MM.1S (cell line): Measurements from ENCODE around the gene SCYGR5.

Source experiments
- DNase-seq: peaks from one replicate; pipeline ENCODE4 v3.0.0-alpha.2; 2015
- H2AFZ ChIP-seq: fragments of 300-600 bp; sonication (generic); 2 replicates; pipeline ENCODE4 v1.6.0; 2016; ENCODE audit warnings: antibody characterized with exemption, low read length
- H3F3A ChIP-seq: fragments of 300-600 bp; sonication (generic); 2 replicates; pipeline ENCODE4 v1.6.1; 2016; ENCODE audit warnings: mild to moderate bottlenecking, antibody characterized with exemption, low read length, moderate library complexity, mixed read lengths; ENCODE audit not compliant: insufficient read depth
- H3K27ac ChIP-seq: fragments of 300-600 bp; sonication (generic); 2 replicates; pipeline ENCODE4 v1.5.1; 2016; ENCODE audit warnings: mild to moderate bottlenecking, low read length
- H3K27me3 ChIP-seq: fragments of 300-600 bp; sonication (generic); replicated peaks from 2 replicates; pipeline ENCODE4 v1.6.0; 2016; ENCODE audit warnings: low read length; ENCODE audit not compliant: insufficient read depth
- H3K36me3 ChIP-seq: fragments of 300-600 bp; sonication (generic); replicated peaks from 2 replicates; pipeline ENCODE4 v1.6.1; 2016; ENCODE audit warnings: mild to moderate bottlenecking, low read length, mixed read lengths; ENCODE audit not compliant: insufficient read depth
- H3K4me1 ChIP-seq: fragments of 300-600 bp; sonication (generic); 2 replicates; pipeline ENCODE4 v1.6.1; 2016; ENCODE audit warnings: low read length, mixed read lengths
- H3K4me2 ChIP-seq: fragments of 300-600 bp; sonication (generic); 2 replicates; pipeline ENCODE4 v1.6.0; 2016; ENCODE audit warnings: low read depth, low read length
- H3K4me3 ChIP-seq: fragments of 300-600 bp; sonication (generic); 2 replicates; pipeline ENCODE4 v1.5.1; 2016; ENCODE audit warnings: low read length, mixed read lengths
- H3K79me2 ChIP-seq: fragments of 300-600 bp; sonication (generic); 2 replicates; pipeline ENCODE4 v1.6.1; 2016; ENCODE audit warnings: mixed run types, low read length, mixed read lengths
- H3K9ac ChIP-seq: fragments of 300-600 bp; sonication (generic); 2 replicates; pipeline ENCODE4 v1.6.1; 2016; ENCODE audit warnings: low read length, mixed read lengths
- H3K9me2 ChIP-seq: fragments of 300-600 bp; sonication (generic); replicated peaks from 2 replicates; pipeline ENCODE4 v1.6.1; 2016; ENCODE audit warnings: mild to moderate bottlenecking, low read length, mixed read lengths; ENCODE audit not compliant: insufficient read depth
- H3K9me3 ChIP-seq: fragments of 300-600 bp; sonication (generic); replicated peaks from 2 replicates; pipeline ENCODE4 v1.6.1; 2016; ENCODE audit warnings: mild to moderate bottlenecking, low read length, mixed read lengths; ENCODE audit not compliant: insufficient read depth
- H4K20me1 ChIP-seq: fragments of 300-600 bp; sonication (generic); 2 replicates; pipeline ENCODE4 v1.6.1; 2016; ENCODE audit warnings: mild to moderate bottlenecking, low read length, moderate library complexity, mixed read lengths; ENCODE audit not compliant: insufficient read depth
- EZH2 ChIP-seq: fragments of 300-600 bp; sonication (generic); optimal IDR thresholded peaks from 2 replicates; pipeline ENCODE3; 2017; ENCODE audit warnings: low read depth, mild to moderate bottlenecking, antibody characterized with exemption, low read length, mixed read lengths
- EZH2phosphoT487 ChIP-seq: fragments of 300-600 bp; sonication (generic); IDR thresholded peaks from 2 replicates; pipeline ENCODE4 v1.6.1; 2018; ENCODE audit warnings: antibody characterized with exemption, low read length
- TF ChIP-seq, protein P1 (sequence below): fragments of 300-600 bp; sonication (generic); IDR thresholded peaks from 2 replicates; pipeline ENCODE4 v1.5.1; 2016; ENCODE audit warnings: antibody characterized with exemption, low read length, mixed read lengths

SCYGR5 gene

DNA sequence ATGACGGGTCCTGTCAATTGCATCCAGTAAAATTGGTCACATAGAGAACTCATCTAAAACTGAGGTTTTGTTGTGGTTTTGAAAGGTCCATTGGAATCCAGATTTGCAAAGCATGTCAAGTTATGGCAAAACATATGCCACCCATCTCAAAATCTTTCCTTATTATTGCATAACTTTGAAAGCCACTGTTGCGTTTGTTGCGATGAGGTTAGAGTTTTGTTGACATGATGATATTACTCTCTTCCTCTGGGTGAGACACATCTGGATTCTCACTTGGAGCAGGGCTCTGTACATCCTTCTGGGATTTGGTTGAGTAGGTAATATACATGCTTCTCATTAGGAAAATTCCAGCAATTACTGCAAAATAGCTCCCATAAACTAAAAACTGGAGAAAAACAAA lies 20.6 kb downstream of the SCYGR5 start:
- TF ChIP-seq EZH2phosphoT487 = no peak
- TF ChIP-seq EZH2 = no peak
- TF ChIP-seq, protein P1, sequence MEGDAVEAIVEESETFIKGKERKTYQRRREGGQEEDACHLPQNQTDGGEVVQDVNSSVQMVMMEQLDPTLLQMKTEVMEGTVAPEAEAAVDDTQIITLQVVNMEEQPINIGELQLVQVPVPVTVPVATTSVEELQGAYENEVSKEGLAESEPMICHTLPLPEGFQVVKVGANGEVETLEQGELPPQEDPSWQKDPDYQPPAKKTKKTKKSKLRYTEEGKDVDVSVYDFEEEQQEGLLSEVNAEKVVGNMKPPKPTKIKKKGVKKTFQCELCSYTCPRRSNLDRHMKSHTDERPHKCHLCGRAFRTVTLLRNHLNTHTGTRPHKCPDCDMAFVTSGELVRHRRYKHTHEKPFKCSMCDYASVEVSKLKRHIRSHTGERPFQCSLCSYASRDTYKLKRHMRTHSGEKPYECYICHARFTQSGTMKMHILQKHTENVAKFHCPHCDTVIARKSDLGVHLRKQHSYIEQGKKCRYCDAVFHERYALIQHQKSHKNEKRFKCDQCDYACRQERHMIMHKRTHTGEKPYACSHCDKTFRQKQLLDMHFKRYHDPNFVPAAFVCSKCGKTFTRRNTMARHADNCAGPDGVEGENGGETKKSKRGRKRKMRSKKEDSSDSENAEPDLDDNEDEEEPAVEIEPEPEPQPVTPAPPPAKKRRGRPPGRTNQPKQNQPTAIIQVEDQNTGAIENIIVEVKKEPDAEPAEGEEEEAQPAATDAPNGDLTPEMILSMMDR = no peak
- Histone ChIP-seq H3K4me3 (no peak overlapping the region), H3K9me2 (no peaks in the 10 kb centered on the region), H3K27me3 (no peaks in the 10 kb centered on the region), H3K4me1 (no peaks in the 10 kb centered on the region), H3K36me3 (no peaks in the 10 kb centered on the region; the same call in 1 of the 2 replicates), H3K9ac (no peak overlapping the region), H3F3A (no peaks in the 10 kb centered on the region), H4K20me1 (no peaks in the 10 kb centered on the region), H2AFZ (no peak overlapping the region), H3K27ac (no peak overlapping the region), H3K79me2 (no peaks in the 10 kb centered on the region), H3K9me3 (no peaks in the 10 kb centered on the region), H3K4me2 (no peak overlapping the region)
- DNase-seq = no peak

DNA sequence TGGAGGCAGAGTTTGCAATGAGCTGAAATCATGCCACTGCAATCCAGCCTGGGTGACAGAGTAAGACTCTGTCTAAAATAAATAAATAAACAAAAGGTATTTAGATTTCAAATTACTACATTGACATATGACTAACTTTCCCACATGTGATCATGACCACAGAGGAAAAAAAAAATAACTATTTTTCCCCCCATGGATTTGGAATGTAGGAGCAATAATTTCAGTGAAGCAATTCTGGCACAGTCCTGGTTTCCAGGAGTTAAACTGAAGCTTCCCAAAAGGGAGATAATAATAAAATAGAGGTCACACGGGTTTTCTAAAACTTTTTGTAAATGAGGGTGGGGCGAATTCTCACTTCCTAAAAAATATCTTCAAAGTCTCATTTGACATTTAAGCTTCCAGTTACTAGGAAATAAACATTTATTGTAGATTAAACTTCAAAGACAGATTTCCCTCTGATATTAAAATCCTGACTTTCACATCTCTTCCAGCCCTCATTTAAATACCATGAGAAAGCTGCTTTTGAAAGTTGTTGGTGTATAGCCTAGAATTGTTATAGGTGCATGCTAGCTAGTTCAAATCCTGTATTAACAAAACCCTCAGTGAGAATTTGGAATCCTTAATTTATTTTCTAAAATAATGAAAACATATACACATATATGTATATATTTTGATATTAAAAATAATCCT lies 30.5 kb downstream of the SCYGR5 start:
- no peaks in the 10 kb centered on the region for H3K27me3 ChIP-seq

DNA sequence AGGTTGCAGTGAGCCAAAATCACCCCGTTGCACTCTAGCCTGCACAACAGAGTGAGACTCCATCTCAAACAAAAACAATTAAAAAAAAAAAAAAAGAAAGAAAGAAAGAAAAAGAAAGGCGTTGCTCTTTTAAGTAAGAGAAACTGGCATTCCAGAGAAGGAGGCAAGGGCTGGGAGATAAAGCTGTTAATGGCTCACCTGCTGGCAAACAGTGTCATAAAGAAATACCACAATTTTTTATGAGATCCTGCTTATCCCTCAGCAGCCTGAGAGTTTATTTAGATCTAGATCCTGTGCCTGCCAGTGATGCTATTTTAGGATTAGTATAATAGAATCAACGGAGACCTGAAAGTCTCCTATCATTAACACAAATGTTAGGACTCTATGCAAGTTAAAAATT lies 35.0 kb downstream of the SCYGR5 start:
- Histone ChIP-seq H3K79me2 (no peaks in the 10 kb centered on the region), H3K9me3 (no peaks in the 10 kb centered on the region), H3K9ac (no peak overlapping the region), H3K36me3 (no peaks in the 10 kb centered on the region), H4K20me1 (no peaks in the 10 kb centered on the region), H3K4me3 (no peak overlapping the region), H3K4me2 (no peak overlapping the region), H2AFZ (no peak overlapping the region), H3K27ac (no peak overlapping the region), H3K27me3 (no peaks in the 10 kb centered on the region), H3F3A (no peaks in the 10 kb centered on the region), H3K9me2 (no peaks in the 10 kb centered on the region), H3K4me1 (no peaks in the 10 kb centered on the region)
- TF ChIP-seq, protein P1 = no peak
- TF ChIP-seq EZH2phosphoT487 = no peak
- no peak for TF ChIP-seq EZH2
- no peak for DNase-seq

More for the DNA sequence above, 30.5 kb downstream of the SCYGR5 start:
- no peak overlapping the region for H3K4me3 ChIP-seq
- no peaks in the 10 kb centered on the region for H3K79me2 ChIP-seq
- no peaks in the 10 kb centered on the region for H3K36me3 ChIP-seq
- no peaks in the 10 kb centered on the region for H3K4me1 ChIP-seq
- no peaks in the 10 kb centered on the region; the same call in 1 of the 2 replicates for H3K9me2 ChIP-seq
- no peak overlapping the region for H3K4me2 ChIP-seq
- H3F3A ChIP-seq = no peaks in the 10 kb centered on the region
- H4K20me1 ChIP-seq = no peaks in the 10 kb centered on the region
- DNase-seq = no peak
- H3K27ac ChIP-seq = no peak overlapping the region
- H3K9ac ChIP-seq = no peak overlapping the region
- no peak for TF ChIP-seq EZH2
- no peak overlapping the region for H2AFZ ChIP-seq
- no peaks in the 10 kb centered on the region for H3K9me3 ChIP-seq

DNA sequence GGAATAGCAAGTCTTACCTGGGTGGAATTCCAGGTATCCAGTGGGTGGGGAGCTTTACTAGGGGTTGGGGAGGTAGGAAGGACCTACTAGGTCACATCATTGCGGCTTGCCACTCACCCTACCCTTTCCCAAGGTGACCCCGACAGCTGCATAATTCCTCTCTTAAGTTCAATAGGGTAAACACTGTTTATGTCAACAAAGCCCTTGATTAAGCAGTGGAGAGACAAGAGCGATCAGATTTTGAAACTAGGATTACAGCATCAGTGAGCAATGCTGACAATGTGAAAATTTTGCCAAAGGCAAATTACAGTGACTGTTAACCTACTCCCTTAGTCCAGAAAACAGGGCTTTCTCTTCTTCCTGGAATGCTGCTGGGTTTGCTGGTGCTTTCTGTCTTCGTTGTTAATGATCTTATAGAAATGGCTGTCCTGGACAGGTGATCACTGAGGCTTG lies 36.7 kb downstream of the SCYGR5 start:
- Histone ChIP-seq H3F3A (no peaks in the 10 kb centered on the region), H3K9me3 (no peaks in the 10 kb centered on the region), H3K79me2 (no peaks in the 10 kb centered on the region), H3K27me3 (no peaks in the 10 kb centered on the region), H3K36me3 (no peaks in the 10 kb centered on the region), H3K9ac (no peak overlapping the region), H4K20me1 (no peaks in the 10 kb centered on the region), H2AFZ (no peak overlapping the region), H3K4me3 (no peak overlapping the region), H3K9me2 (no peaks in the 10 kb centered on the region), H3K27ac (no peak overlapping the region), H3K4me2 (no peak overlapping the region), H3K4me1 (no peaks in the 10 kb centered on the region)
- TF ChIP-seq EZH2 (no peak), EZH2phosphoT487 (no peak)
- TF ChIP-seq, protein P1 = no peak
- no peak for DNase-seq
